ENCODE measurements around the gene ABCA4.

GRCh38 chr1:94047949-94048348 lies 73.0 kb downstream of the ABCA4 start:
- TF ChIP-seq POLR2A (IDR thresholded peaks at IDR 0.05) = no peak
- TF ChIP-seq CTCF (IDR thresholded peaks at IDR 0.05) = no peak
